HG03196 (cell line): ENCODE data around the gene NR1I3.
A peak's percentile ranks its signal among the peaks of the same experiment; 100 is the strongest.

Source experiments
- ATAC-seq: cut with Tn5 transposase; IDR thresholded peaks from one replicate; pipeline ENCODE4 v1.9.1; 2021; ENCODE audit not compliant: unreplicated experiment

NR1I3 gene

DNA sequence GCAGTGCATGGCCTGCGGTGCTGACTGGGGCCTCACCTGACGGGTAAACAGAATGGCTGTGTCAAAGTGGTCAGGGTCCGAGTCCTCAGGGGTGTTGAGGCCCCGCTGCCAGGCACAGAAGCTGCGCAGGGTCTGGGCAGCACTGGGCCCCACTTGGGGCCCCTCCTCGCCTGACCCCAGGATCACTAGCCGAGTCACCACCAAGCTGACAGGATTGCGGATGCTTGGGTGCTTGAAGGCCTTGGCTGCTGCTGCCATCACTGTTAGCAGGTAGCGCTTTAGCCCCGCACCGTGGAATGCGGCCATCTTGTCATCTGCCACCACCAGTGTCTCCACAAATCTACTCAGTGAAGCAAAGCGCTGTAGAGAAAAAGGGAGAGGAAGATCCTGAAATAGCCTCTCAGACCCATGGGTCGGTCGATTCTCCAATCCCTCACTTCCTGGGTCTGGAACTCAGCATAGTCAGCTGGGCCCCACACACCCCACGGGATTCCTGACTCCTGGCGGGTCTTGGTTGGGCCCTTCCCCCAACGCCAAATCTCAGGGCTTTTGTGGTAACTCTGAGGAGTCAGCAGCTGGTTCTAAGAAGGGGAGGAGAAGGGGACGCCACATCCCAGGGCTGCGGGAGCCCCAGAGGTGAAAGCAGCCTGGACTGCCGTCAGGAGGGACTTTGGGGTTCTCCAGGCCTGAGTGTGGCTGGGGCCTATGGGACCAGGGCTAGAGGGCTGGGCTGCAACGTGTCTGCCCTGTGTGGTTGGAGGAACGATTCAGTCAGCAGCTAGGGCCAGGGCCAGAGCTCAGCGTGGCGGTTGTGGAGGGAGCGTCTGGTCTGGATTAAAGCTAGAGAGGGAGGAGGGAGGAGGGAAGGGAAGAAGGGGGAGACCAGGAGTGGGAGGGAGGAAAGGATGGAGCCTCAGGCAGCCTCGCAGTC lies 41.2 kb downstream of the NR1I3 start:
- no peak for ATAC-seq

GRCh38 chr1:161196111-161196510 lies 41.9 kb downstream of the NR1I3 start:
- no peak for ATAC-seq

DNA sequence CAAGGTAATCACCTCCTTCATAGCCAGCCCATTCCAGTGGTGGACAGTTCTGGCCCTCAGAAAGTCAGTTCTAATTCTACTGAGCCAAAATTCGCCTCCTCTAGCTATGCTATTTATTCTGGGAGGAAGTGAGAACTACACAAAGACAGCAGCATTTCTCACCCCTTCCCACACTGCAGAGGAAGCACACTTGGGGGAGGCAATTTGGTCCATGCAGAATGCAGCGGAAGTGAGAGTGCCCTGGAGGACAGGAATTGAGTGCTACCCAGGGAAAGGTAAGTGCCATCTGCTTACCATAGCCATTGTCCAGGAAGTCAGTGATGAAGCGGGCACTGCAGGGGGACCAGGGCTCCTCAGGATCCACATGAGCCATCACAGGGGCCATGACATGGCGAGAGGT lies 42.8 kb downstream of the NR1I3 start:
- no peak for ATAC-seq

- no peak for ATAC-seq
These were observed 44.3 kb downstream of the NR1I3 start for GRCh38 chr1:161193561-161194235.

GRCh38 chr1:161192476-161193465 lies 45.2 kb downstream of the NR1I3 start:
- peak; percentile 55 for ATAC-seq

GRCh38 chr1:161191971-161192370 lies 46.0 kb downstream of the NR1I3 start:
- no peak for ATAC-seq

DNA sequence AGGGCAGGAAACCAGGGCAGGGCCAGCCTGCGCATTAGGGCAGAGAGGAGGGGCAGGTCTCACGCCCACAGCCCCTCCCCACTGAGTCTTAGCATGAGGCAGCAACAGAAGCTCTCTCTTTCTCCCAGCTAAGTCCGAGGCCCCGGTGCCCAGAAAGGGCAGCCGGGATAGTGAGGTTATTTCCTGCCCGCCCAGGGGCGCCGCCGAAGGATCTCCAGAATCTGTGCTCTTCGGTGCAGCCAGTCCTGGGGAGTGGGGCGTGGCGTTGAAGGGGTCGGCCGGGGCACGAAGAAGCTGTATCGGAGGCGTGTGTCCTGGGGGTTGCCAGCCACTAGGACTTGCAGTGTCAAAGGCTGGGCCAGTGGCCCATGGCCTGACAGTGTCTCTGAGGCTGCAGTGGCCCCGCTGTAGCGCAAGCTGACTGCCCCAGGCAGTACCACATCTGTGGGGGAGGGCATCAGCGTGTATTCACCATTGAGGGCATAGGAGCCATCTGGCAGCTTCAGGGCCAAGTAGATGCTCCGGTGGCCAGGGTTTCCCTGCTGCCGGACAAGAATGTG lies 47.0 kb downstream of the NR1I3 start:
- no peak for ATAC-seq

- no peak for ATAC-seq
These were observed 49.0 kb downstream of the NR1I3 start for GRCh38 chr1:161189036-161189435.

GRCh38 chr1:161188381-161188780 lies 49.6 kb downstream of the NR1I3 start:
- ATAC-seq: no peak

DNA sequence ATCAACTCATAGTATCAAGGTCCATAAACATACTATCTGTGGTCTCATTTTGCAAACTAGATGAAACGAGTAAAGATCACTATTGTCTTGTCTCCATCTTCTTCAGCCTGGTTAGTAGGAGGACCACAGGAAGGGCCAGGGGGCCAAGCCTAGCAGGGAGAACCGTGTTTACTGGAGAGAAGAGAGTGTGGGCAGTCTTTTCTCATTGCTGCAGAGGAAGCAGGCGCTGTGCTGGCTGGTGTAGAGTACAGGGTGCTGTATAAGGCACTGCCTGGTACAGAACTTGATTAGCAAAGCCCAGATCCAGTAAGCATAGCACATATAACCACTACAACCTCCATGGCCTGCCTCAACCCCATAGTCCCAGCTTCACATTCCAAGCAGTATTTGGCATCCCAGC lies 50.7 kb downstream of the NR1I3 start:
- ATAC-seq: no peak

DNA sequence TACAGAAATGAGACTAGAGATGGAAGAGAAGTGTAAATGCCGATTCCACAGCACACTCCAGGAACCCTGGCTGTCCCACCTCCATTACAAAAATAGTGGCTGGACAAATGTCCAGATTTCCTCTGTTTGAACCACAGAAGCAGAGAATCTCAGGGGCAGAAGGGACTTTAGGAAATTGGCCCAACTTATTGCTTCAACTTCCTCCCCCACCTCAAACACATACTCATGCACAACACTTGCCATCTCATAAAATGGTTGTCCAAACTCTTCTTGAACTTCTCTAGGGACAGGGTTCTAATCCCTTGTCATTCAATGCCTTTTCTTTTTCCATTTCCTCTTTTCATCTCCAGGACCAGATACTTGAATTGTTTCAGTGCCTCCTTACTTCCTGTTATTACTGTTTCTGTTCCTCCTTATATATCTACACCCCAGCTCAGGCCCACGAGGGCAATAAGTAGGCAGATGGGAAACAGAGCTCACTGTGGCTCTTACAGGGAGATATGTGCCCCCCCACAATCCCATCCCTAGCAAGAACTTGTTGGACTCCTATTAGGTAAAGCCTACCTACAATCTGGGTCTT lies 52.2 kb downstream of the NR1I3 start:
- ATAC-seq: peak; percentile 24

- ATAC-seq: peak; percentile 60
These were observed 52.7 kb downstream of the NR1I3 start for GRCh38 chr1:161185282-161185682.

- no peak for ATAC-seq
These were observed 55.8 kb downstream of the NR1I3 start for GRCh38 chr1:161182214-161182613.

DNA sequence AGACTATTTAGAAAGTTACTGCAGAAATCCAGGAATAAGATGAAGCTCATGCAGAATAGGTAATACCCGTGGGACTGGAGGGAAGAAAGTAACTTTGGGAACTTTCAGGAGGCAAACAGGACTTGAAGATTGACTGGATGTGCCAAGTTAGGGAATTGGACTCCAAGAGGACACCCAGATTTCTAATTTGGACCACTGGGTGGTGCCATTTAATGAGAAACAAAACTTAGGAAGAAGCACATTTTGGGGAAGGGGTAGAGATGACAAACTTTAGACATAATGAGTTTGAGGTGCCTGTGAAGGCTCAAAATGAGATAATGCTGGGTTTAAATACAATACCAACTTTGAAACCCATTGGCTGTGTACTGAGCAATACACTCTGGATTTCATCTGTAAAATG lies 57.4 kb downstream of the NR1I3 start:
- ATAC-seq: no peak

- no peak for ATAC-seq
These were observed 58.3 kb downstream of the NR1I3 start for GRCh38 chr1:161179698-161180097.
